A673 (cell line): Measurements from ENCODE around the gene PLEKHH1. TPM values are rescaled to one million over a fixed set of nuclear protein-coding genes. Genes with fewer than 3 reads are reported as not detected.

ENCODE experiments used
- BruUV-seq: library from RNA; stranded (reverse); fragments of 400-500 nt; replicated peaks from 2 replicates; lab custom pipeline; 2021; lab: Mats Ljungman, UMichigan
- CTCF ChIA-PET: fragments of 300-600 bp; sonication (Branson Sonifier 250); formaldehyde crosslinking; loops from one replicate; lab custom pipeline; 2022; ENCODE audit warnings: antibody characterized with exemption; lab: Charles Lee
- POLR2A ChIA-PET: fragments of 300-600 bp; sonication (Branson Sonifier 250); formaldehyde crosslinking; loops from one replicate; lab custom pipeline; 2022; ENCODE audit warnings: antibody characterized with exemption; ENCODE audit not compliant: low non-redundant PET; lab: Charles Lee
- DNase-seq: peaks from one replicate; pipeline ENCODE4 v3.0.0-alpha.2; 2015; ENCODE audit warnings: low spot score
- H3K27ac ChIP-seq: fragments of 200-600 bp; sonication (generic); 2 replicates; pipeline ENCODE4 v1.5.1; 2016; ENCODE audit warnings: mixed run types, low read depth, mild to moderate bottlenecking, mixed read lengths, antibody characterized with exemption, low read length; ENCODE audit not compliant: poor library complexity, severe bottlenecking
- H3K27me3 ChIP-seq: fragments of 200-600 bp; sonication (generic); replicated peaks from 2 replicates; pipeline ENCODE4 v1.6.1; 2017; ENCODE audit warnings: mixed run types, low read depth, mild to moderate bottlenecking, mixed read lengths, antibody characterized with exemption, low read length; ENCODE audit not compliant: insufficient read depth, poor library complexity
- H3K36me3 ChIP-seq: fragments of 200-600 bp; sonication (generic); 2 replicates; pipeline ENCODE4 v1.6.1; 2016; ENCODE audit warnings: mixed run types, mild to moderate bottlenecking, mixed read lengths, antibody characterized with exemption, low read length; ENCODE audit not compliant: insufficient read depth, poor library complexity, severe bottlenecking
- H3K4me1 ChIP-seq: fragments of 200-600 bp; sonication (generic); 2 replicates; pipeline ENCODE4 v1.6.1; 2017; ENCODE audit warnings: mixed run types, mild to moderate bottlenecking, mixed read lengths, antibody characterized with exemption, low read length; ENCODE audit not compliant: insufficient read depth, poor library complexity, severe bottlenecking
- H3K4me3 ChIP-seq: fragments of 200-600 bp; sonication (generic); 2 replicates; pipeline ENCODE4 v1.5.1; 2016; ENCODE audit warnings: low read depth, mixed run types, mild to moderate bottlenecking, mixed read lengths, low read length; ENCODE audit not compliant: poor library complexity, severe bottlenecking
- H3K9me3 ChIP-seq: fragments of 200-600 bp; sonication (generic); 2 replicates; pipeline ENCODE4 v1.6.1; 2016; ENCODE audit warnings: mixed run types, low read depth, mild to moderate bottlenecking, mixed read lengths, antibody characterized with exemption, low read length; ENCODE audit not compliant: poor library complexity, severe bottlenecking
- CTCF ChIP-seq: fragments of 300-800, 200-600 bp; sonication (generic); conservative IDR thresholded peaks from 2 replicates; pipeline ENCODE4 v1.5.1; 2017; ENCODE audit warnings: low read depth, mild to moderate bottlenecking, antibody characterized with exemption, low read length, moderate library complexity, mixed read lengths
- EZH2 ChIP-seq: fragments of 200-600 bp; sonication (generic); IDR thresholded peaks from 2 replicates; pipeline ENCODE4 v1.6.1; 2017; ENCODE audit warnings: borderline replicate concordance, low read depth, mild to moderate bottlenecking, mixed read lengths, antibody characterized with exemption, low read length; ENCODE audit not compliant: poor library complexity, severe bottlenecking
- intact Hi-C: fragments of 100-400 bp; cut with micrococcal nuclease; formaldehyde crosslinking; loops from one replicate; pipeline ENCODE4 v1.10.0; 2022; ENCODE audit not compliant: unreplicated experiment
- total RNA-seq: library from RNA; stranded (reverse); gene quantifications from 2 replicates; pipeline ENCODE4 v1.2.3, GENCODE V29; 2021

The PLEKHH1 gene
- total RNA-seq, 1 experiment from 2014 or later: 8.9 TPM

DNA sequence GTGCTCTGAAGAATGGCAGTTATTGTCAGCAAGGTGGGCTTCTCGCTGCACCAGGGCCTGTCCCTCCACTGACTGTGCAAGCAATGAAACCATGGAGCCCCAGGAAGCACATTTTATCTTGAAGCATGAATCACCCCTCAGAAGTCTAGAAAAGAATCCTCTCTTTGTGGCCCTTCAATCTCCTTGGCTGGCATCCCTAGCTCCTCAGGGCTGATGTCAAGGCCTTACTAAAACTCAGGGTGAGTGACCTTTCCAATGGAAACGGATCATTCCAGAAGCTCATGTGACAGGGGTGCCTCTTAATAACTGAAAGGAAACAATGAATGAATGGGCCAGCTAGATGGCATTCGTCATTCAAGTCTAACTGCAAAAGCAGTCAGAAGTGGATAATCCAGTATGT is 22.3 kb upstream of the PLEKHH1 start:
- BruUV-seq: no TSS peak

DNA sequence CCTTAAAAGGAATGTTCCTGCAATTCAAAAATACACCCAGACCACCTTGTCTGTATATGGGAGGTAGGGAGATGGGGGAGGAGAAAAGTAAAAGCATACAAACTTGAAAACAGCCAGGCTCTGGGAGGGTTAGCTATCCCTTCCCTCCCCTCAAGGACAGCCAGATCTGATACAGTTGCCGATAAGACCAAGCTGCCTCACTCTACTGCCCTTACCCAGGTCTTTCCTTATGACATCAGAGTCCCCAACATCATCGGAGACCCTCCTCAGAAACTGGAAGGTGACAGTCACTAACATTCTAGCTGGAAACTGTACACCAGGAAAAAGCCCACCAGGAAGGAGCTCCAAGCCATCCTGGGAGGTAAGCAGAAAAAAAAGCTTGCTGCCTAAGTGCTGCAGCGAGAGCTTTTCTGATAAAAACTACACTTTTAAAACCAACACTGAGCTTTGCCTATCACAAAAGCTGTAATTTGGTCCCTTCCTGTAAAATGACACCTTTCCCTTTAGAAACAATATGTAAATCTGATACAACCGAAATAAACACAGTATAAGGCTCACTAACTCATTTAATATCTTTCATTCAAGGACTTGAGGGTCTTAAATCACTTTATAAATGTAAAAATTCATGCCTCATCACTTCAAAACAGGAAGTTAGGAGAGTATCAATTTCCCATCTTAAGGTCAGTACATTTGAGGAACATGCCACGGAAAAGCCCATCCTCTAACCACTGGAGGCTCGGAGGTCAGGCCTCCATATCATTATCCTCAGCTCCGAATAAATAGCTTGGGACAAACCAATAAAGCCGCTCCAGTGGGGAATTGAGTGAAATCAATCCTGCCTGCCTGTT is 20.4 kb upstream of the PLEKHH1 start:
- Histone ChIP-seq H3K4me3 (no peak overlapping the region), H3K4me1 (no peaks in the 10 kb centered on the region), H3K27me3 (peaks cover 5% of the 10 kb centered on the region), H3K36me3 (no peaks in the 10 kb centered on the region), H3K27ac (no peak overlapping the region), H3K9me3 (no peaks in the 10 kb centered on the region)
- no peak for TF ChIP-seq EZH2
- no peak for TF ChIP-seq CTCF
- ChIA-PET POLR2A (interaction anchor here (0.6 kb wide), 2 partner anchors 65 to 153 kb away, joined by 6 to 8 read pairs; no protein-coding TSS in a partner anchor), CTCF (no interaction called here)
- BruUV-seq: no TSS peak
- DNase-seq: peak; percentile 19
- intact Hi-C loops: no loop called here

More for the DNA sequence above, 22.3 kb upstream of the PLEKHH1 start:
- H3K27ac ChIP-seq: no peak overlapping the region
- no peaks in the 10 kb centered on the region for H3K4me1 ChIP-seq
- intact Hi-C loops: no loop called here
- no peaks in the 10 kb centered on the region for H3K9me3 ChIP-seq
- no peaks in the 10 kb centered on the region for H3K36me3 ChIP-seq
- no peak for DNase-seq
- no peak overlapping the region for H3K4me3 ChIP-seq
- POLR2A ChIA-PET: no interaction called here
- TF ChIP-seq CTCF (no peak), EZH2 (no peak)
- CTCF ChIA-PET: no interaction called here
- no peaks in the 10 kb centered on the region for H3K27me3 ChIP-seq

GRCh38 chr14:67513631-67514108 is 19.4 kb upstream of the PLEKHH1 start:
- peaks cover 9% of the 10 kb centered on the region for H3K27me3 ChIP-seq
- no peak overlapping the region for H3K4me3 ChIP-seq
- no peaks in the 10 kb centered on the region for H3K4me1 ChIP-seq
- H3K36me3 ChIP-seq: no peaks in the 10 kb centered on the region
- no peak for DNase-seq
- ChIA-PET CTCF (interaction anchor here (0.6 to 1.2 kb wide), 2 partner anchors 9 to 13 kb away, joined by 3 to 4 read pairs; no protein-coding TSS in a partner anchor), POLR2A (no interaction called here)
- H3K27ac ChIP-seq: no peak overlapping the region
- no peaks in the 10 kb centered on the region for H3K9me3 ChIP-seq
- no peak for TF ChIP-seq EZH2
- TF ChIP-seq CTCF: no peak
- no TSS peak for BruUV-seq
- intact Hi-C loops: no loop called here
